T47D (cell line): ENCODE measurements around the gene GTF2A1L.
"Not testable (repeated sequence)": the region's sequence is repeated elsewhere in the genome, so short reads cannot be mapped to it uniquely, and the experiment has no call there.

ENCODE experiments used
- DNase-seq, 2 experiments: peaks; one replicate each; pipeline versions ENCODE4 v3.0.0 to v3.0.0-alpha.2; 2011 to 2012; ENCODE audit warnings: low read depth in 1 of 2, low spot score in 1 of 2
- JUND ChIP-seq: IDR thresholded peaks from 2 replicates; pipeline ENCODE4 v1.6.1; 2012; ENCODE audit warnings: low read depth
- in situ Hi-C: cut with HindIII; loops from 2 replicates; pipeline ENCODE4 v1.10.0; 2016; ENCODE audit warnings: low sequenced_read_pairs, low pct_unique_long_range_greater_than_20kb

GTF2A1L gene

DNA sequence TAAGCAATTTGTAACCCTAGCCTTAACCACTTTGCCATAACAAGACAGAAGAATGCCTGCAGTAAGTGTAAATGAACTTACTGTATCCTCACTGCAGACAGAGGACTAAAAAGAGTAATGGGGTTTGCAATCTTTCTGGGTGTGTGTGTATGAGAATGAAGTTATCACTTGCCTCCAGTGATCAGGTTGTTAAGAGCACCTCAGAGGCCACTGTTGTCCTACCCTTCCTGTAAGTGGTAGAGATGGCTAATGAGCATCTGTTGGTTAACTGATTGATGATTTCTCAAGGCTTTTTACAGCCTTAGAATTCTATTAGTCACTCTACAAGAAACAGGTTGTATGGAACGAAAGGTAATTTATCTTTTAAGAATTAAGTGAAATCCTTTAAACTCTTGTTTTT lies 27.6 kb upstream of the GTF2A1L start:
- DNase-seq: no peak
- in situ Hi-C loops: no loop called here
- no peak for TF ChIP-seq JUND

DNA sequence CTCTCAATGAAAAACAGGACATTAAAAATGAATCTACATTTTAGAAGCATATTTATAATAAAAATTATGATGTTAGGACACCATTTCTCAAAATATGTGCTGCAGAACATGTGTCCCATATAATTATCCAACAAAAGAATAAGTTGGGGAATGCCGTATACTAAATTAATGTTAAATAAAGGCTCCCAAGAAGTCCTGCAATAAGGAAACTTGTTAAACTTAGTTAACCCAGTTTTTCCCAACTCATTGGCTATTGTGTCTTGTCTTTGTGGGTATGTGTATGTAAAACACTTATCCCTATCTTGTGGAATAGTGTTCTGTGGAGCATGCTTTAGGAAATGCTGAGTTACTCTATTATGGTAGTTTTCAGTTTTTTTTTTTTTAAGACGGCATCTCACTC lies 25.6 kb upstream of the GTF2A1L start:
- TF ChIP-seq JUND: no peak

DNA sequence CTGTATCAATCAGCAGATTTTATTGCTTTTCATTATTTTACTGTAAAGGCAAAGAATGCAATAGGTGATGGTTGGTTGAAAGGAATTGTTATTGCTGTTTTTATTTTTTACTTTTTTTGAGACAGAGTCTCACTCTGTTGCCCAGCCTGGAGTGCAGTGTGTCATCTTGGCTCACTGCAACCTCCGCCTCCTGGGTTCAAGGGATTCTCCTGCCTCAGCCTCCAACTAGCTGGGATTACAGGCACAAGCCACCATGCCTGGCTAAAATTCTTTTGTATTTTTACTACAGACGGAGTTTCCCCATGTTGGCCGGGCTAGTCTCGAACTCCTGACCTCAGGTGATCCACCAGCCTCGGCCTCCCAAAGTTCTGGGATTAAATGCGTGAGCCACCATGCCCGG lies 20.9 kb upstream of the GTF2A1L start:
- DNase-seq, in situ Hi-C loops: not testable (repeated sequence)

More for the DNA sequence above, 25.6 kb upstream of the GTF2A1L start:
- in situ Hi-C loops: no loop called here
- DNase-seq: no peak

DNA sequence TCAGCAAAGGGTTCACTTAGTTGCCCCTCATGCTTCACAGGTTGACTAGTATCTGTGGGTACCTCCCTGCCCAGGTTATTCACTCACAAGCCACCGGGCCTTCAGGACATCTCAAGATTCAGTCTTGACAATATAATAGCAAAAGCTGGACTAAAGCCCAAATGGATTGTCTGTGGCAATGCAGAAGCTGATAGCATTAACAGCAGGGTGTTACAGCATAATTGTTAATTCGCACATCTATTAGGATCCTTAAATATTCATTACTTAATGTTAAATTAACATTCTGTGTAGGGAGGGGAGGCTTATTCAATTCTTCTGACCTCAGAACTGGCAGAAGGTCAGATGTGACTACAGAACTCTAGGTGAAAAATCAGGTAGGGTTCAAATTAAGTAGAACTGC lies 20.2 kb upstream of the GTF2A1L start:
- in situ Hi-C loops: no loop called here
- no peak for DNase-seq
- TF ChIP-seq JUND: no peak

DNA sequence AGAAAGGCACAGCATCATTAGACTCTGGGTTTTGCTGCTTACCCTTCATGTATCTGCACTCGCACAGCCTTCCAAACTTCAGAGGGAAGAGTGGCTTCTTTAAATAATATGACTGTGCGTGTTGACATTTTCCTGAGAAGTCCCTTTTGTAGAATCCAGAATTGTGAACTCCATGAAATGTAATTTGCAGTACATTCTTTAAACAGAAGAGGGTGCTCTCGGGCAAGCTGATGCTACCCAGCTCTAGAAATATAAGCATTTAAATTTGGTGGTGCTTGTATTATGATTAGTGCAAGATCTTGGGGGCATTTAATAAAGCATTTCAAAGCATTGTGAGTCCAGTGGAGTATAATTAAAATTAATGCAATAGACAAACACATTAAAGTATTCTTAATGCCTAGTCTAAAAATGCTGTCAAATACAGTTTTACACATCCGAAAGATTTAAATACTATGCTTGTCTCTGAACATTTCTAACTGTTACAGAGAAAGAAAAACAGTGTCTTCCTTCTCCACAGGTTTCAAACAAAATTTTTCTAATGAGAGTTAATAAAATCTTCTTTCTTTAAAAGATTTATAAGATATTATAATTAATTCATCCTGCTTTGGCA lies 17.3 kb upstream of the GTF2A1L start:
- peak in 1 of 2 experiments; percentile 49 for DNase-seq
- TF ChIP-seq JUND: no peak
- in situ Hi-C loops: no loop called here

DNA sequence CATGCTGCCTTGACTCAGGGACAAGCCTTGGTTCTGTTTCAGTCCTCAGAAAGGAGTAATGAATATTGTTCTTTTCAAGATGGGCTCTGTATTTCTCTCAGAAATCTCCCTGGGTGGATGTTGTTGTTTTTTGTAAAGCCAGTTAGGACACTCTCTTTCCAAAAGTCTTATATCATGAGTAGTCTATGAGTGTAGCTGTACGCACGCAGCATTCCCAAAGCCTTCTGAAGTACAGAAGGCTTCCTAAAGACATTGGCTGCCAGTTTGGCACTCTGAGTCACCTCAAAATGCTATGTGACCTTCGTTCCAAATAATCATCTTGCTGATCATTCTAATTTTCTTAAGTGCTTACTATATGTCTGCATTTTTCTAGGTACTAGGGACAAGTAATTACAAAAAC lies 16.7 kb upstream of the GTF2A1L start:
- in situ Hi-C loops: no loop called here
- DNase-seq: no peak
- TF ChIP-seq JUND: no peak

DNA sequence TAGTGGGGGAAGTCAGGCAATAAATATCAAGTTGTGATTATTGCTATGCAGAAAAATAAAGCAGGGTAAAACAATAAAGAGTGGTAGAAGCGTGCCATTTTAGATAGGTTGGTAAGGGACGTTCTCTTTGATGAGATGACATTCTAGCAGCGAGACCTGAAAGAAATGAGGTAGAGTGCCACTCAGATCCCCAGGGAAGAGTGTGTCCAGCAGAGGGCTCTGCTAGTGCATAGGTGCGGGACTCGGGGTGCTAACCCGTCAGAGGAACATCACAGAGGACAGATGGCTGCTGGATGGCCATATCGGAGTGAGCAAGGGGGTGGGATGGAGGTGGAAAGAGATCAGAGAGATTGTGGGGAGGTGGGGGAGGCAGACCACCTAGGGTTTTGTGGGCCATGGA lies 16.3 kb upstream of the GTF2A1L start:
- peak in 1 of 2 experiments; percentile 52 for DNase-seq
- no peak for TF ChIP-seq JUND
- in situ Hi-C loops: no loop called here

DNA sequence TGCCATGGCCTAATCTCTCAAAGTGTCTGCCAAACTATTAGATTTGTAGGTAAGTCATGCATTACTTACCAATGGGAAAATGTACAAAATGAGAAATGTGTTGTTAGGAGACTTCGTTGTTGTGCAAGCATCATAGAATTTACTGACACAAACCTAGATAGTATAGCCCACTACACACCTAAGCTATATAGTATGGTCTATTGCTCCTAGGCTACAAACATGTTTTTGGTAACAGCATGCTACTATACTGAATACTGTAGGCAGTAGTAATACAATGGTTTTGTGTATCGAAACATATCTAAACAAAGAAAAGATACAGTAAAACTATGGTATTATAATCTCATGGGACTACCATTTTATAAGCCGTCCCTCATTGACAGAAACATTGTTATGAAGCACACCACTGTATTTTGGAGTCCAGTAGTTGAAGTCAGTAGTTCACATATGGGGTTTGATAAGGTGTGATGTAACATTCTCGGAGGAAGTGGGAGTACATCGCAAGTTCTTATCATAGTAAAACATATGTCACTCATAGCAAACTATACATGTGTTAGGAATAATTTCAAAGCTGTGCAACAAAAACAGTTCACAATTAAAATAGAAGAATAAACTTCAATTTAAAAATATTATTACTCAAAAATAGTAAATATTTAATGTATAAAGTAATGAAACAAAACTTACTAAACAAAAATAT lies 12.0 kb upstream of the GTF2A1L start:
- TF ChIP-seq JUND: no peak
- in situ Hi-C loops: no loop called here
- DNase-seq: no peak

DNA sequence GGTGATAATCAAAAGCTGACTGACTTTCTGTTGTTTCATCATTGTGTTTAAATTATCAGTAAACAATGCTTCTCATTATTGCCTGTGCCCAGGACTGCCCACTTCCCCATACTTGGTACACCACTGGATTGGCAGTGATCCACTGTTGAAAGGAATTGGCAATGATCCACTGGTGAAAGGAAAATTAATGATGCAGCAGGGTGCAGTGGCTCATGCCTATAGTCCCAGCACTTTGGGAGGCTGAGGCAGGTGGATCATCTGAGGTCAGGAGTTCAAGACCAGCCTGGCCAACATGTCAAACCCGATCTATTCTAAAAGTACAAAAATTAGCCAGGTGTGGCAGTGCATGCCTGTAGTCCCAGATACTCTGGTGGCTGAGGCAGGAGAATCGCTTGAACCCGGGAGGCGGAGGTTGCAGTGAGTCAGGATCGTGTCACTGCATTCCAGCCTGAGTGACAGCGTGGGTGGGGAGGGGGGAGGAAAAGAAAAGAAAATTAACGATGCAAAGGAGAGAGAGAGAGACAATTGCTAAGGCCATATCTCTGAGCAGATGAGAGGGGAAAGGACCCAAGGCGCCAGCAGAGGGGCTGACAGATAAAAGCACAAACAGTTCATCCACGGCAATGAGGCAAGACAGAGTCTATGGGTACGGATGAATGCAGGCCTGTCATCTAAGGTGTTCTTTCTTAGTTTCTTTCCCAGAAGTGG lies 10.2 kb upstream of the GTF2A1L start:
- in situ Hi-C loops: no loop called here
- DNase-seq: peak in 1 of 2 experiments; percentile 26
- no peak for TF ChIP-seq JUND

DNA sequence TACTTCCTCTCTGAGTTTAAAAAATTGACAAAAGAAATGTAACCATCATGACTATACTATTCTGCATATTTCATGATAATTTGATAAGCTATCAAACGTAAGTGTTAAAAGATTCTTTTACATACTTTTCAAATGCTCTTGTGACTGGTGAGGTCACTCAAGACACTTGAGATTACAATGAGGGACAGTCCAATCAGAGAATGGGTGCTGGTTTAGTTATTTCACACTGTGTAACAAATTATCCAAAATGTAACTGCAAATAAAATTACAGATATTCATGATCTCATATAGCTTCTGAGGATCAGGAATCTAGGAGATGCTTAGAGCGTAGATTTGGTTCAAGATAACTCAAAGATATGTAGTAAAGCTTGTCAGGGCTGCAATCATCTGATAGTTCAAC lies 4.4 kb upstream of the GTF2A1L start:
- in situ Hi-C loops: no loop called here
- no peak for TF ChIP-seq JUND
- no peak for DNase-seq

DNA sequence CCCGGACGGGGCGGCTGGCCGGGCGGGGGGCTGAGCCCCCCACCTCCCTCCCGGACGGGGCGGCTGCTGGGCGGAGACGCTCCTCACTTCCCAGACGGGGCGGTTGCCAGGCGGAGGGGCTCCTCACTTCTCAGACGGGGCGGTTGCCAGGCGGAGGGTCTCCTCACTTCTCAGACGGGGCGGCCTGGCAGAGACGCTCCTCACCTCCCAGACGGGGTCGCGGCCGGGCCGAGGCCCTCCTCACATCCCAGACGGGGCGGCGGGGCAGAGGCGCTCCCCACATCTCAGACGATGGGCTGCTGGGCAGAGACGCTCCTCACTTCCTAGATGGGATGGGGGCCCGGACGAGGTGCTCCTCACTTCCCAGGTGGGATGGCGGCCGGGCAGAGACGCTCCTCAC lies 3.1 kb upstream of the GTF2A1L start:
- DNase-seq, in situ Hi-C loops: not testable (repeated sequence)

DNA sequence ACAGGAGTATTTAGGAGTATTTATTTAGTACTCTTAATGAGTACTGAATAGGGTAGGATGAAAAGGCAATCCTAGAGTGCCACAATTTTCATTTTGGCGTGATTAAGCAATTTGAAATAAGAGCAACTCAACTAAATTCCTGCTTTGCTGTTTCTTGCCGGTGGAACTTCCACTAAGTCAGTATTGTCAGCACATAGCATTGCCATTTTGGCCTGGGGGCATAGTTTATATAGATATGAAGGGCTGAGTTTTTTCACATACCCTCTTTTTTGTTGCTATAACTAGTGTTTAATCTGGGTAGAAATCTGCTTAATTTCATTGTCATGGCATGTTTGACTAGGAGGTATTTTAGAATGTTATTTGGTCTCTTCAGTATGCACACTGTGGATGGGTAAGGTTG lies 1.9 kb downstream of the GTF2A1L start:
- DNase-seq: no peak
- in situ Hi-C loops: no loop called here
- TF ChIP-seq JUND: no peak

DNA sequence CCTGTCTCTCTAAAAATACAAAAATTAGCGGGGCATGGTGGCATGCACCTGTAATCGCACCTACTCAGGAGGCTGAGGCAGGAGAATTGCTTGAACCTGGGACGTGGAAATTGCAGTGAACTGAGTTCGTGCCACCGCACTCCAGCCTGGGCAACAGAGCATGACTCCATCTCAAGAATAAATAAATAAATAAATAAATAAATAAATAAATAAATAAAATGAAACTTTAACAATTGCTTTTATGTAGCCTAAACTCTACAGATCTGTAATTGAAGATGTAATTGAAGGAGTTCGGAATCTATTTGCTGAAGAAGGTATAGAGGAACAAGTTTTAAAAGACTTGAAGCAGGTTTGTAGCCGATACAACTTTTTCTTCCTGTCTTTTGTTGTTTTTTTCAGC lies 2.9 kb downstream of the GTF2A1L start:
- in situ Hi-C loops: no loop called here
- no peak for DNase-seq
- no peak for TF ChIP-seq JUND

DNA sequence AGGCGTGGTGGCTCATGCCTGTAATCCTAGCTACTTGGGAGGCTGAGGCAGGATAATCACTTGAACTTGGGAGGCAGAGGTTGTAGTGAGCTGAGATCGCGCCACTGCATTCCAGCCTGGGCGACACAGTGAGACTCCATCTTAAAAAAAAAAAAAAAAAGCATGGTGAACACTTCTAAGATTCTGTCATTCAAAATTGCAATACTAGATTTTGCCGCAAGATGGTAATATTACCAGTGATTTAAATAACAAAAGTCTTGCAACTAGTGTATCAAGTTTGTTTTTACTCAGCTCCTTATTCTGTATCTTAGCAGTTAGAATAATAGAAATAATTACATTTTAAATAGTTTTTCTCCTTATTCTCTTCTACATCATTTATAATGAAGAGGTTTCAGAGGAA lies 5.0 kb downstream of the GTF2A1L start:
- peak; percentile 16 to 68 for DNase-seq
- in situ Hi-C loops: not testable (repeated sequence)
